Panc1 (cell line): ENCODE results near the gene ZNF443. TPM values are rescaled to one million over a fixed set of nuclear protein-coding genes. Genes with fewer than 3 reads are reported as not detected.
A peak's percentile ranks its signal among the peaks of the same experiment; 100 is the strongest.

Experiments
- ATAC-seq: fragments of 200-7000 bp; cut with Tn5 transposase; 2 replicates; pipeline ENCODE4 v1.9.1; 2020; ENCODE audit warnings: mild to moderate bottlenecking, moderate library complexity
- BruUV-seq: library from RNA; stranded (reverse); fragments of 400-500 nt; replicated peaks from 2 replicates; lab custom pipeline; 2021; lab: Mats Ljungman, UMichigan
- CTCF ChIA-PET: fragments of 300-600 bp; sonication (Branson Sonifier 250); formaldehyde crosslinking; loops from one replicate; lab custom pipeline; 2022; ENCODE audit warnings: antibody characterized with exemption; lab: Charles Lee
- POLR2A ChIA-PET: fragments of 300-600 bp; sonication (Branson Sonifier 250); formaldehyde crosslinking; loops from one replicate; lab custom pipeline; 2022; ENCODE audit warnings: antibody characterized with exemption; lab: Charles Lee
- DNase-seq: peaks from one replicate; pipeline ENCODE4 v3.0.0-alpha.2; 2010; ENCODE audit warnings: low read depth, low spot score
- H3K27ac ChIP-seq: 2 replicates; pipeline ENCODE4 v1.5.1; 2011; ENCODE audit warnings: mild to moderate bottlenecking, low read length, inconsistent platforms
- H3K27me3 ChIP-seq: fragments of 200-500 bp; sonication (Bioruptor generic); 2 replicates; pipeline ENCODE4 v1.6.0; 2014; ENCODE audit warnings: low read length, inconsistent platforms; ENCODE audit not compliant: control insufficient read depth, insufficient read depth
- H3K36me3 ChIP-seq: fragments of 200-500 bp; sonication (Bioruptor generic); 2 replicates; pipeline ENCODE4 v1.5.1; 2014; ENCODE audit warnings: inconsistent platforms, mild to moderate bottlenecking, low read length, moderate library complexity; ENCODE audit not compliant: control insufficient read depth, insufficient read depth
- H3K4me1 ChIP-seq: 2 replicates; pipeline ENCODE4 v1.5.1; 2011; ENCODE audit warnings: inconsistent platforms, mild to moderate bottlenecking, low read length, moderate library complexity; ENCODE audit not compliant: control insufficient read depth, insufficient read depth
- H3K4me3 ChIP-seq, 2 experiments: 2 replicates each; pipeline ENCODE4 v1.5.1; 2011 to 2012; ENCODE audit warnings: low read depth in 2 of 2, low read length in 2 of 2, mild to moderate bottlenecking in 2 of 2, inconsistent platforms in 1 of 2, moderate library complexity in 1 of 2
- H3K9me3 ChIP-seq: fragments of 200-500 bp; sonication (Bioruptor generic); 2 replicates; pipeline ENCODE4 v1.5.1; 2014; ENCODE audit warnings: low read depth, mild to moderate bottlenecking, inconsistent platforms, low read length, moderate library complexity; ENCODE audit not compliant: control insufficient read depth, insufficient read depth
- POLR2AphosphoS5 ChIP-seq: IDR thresholded peaks from 2 replicates; pipeline ENCODE4 v1.6.1; 2012; ENCODE audit warnings: mild to moderate bottlenecking, low read depth, low read length, moderate library complexity
- REST ChIP-seq, 2 experiments: IDR thresholded peaks; 2 replicates each; pipeline ENCODE4 v1.6.1; 2011 to 2012; ENCODE audit warnings: low read depth in 2 of 2, control low read depth in 1 of 2, low read length in 1 of 2, mild to moderate bottlenecking in 1 of 2, moderate library complexity in 1 of 2; ENCODE audit not compliant: insufficient read depth in 1 of 2
- SIN3A ChIP-seq: IDR thresholded peaks from 2 replicates; pipeline ENCODE4 v1.6.1; 2012; ENCODE audit warnings: low read depth, mild to moderate bottlenecking, low read length, moderate library complexity, borderline replicate concordance; ENCODE audit not compliant: insufficient read depth
- TCF7L2 ChIP-seq: IDR thresholded peaks from 2 replicates; pipeline ENCODE4 v1.6.1; 2011; ENCODE audit warnings: mild to moderate bottlenecking, low read depth, low read length, inconsistent platforms
- in situ Hi-C: cut with HindIII; loops from 2 replicates; pipeline ENCODE4 v1.10.0; 2016; ENCODE audit warnings: low sequenced_read_pairs, low pct_unique_long_range_greater_than_20kb
- intact Hi-C: fragments of 100-400 bp; cut with micrococcal nuclease; formaldehyde crosslinking; loops from one replicate; pipeline ENCODE4 v1.10.0; 2022; ENCODE audit not compliant: unreplicated experiment
- total RNA-seq: library from RNA; stranded (reverse); gene quantifications from one replicate; pipeline ENCODE4 v1.2.1, GENCODE V29; 2021; ENCODE audit not compliant: unreplicated experiment
- TF ChIP-seq, protein P1 (sequence below): fragments of 450-650 bp; IDR thresholded peaks from 2 replicates; pipeline ENCODE4 v1.5.1; 2017; ENCODE audit warnings: mild to moderate bottlenecking

ZNF443 gene
- total RNA-seq, 1 experiment from 2014 or later = 6.0 TPM

DNA sequence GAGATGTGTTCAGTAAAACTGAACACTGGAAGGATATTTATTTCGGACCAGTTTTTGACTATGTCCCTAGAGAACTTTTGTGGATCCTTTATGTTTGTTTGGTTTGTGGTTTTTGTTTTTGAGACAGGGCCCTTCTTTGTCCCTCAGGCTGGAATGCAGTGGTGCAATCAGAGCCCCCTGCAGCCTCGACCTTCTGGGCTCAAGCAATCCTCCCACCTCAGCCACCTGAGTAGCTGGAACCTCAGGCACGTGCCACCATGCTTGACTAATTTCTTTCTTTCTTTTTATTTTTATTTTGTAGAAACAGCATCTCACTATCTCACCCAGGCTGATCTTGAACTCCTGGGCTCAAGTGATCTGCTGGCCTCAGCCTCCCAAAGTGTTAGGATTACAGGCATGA lies 44.8 kb upstream of the ZNF443 start:
- POLR2A ChIA-PET = no interaction called here
- no peak overlapping the region for H3K27ac ChIP-seq
- CTCF ChIA-PET = no interaction called here

DNA sequence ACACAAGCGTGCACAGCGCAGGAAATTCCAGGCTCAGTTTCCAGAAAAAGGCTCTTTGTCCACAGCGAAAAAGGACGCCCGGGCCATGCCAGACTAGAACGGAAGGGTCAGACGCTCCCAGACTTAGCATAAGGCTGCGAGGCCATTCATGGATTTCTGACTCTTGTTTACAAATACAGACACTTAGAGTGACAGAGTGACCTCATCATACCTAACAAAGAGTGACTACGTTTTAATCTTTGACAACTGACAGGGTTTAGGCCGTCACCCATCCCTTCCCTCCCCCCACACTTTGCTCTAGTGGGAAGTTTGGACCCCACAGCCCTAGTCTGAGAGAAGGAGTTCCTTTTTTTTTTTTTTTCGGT lies 44.2 kb upstream of the ZNF443 start:
- peak; percentile 77 for ATAC-seq
- no TSS peak for BruUV-seq
- H3K4me1 ChIP-seq = peaks cover 8% of the 10 kb centered on the region; the same call in 1 of the 2 replicates
- in situ Hi-C loops = no loop called here
- no peaks in the 10 kb centered on the region for H3K36me3 ChIP-seq
- POLR2A ChIA-PET = no interaction called here
- peak overlapping the region; percentile 70 for H3K27ac ChIP-seq
- H3K27me3 ChIP-seq = no peaks in the 10 kb centered on the region
- H3K4me3 ChIP-seq = peak overlapping the region; percentile 80 to 89
- no peaks in the 10 kb centered on the region for H3K9me3 ChIP-seq
- DNase-seq = no peak
- CTCF ChIA-PET = no interaction called here
- intact Hi-C loops = no loop called here
- TF ChIP-seq, protein P1, sequence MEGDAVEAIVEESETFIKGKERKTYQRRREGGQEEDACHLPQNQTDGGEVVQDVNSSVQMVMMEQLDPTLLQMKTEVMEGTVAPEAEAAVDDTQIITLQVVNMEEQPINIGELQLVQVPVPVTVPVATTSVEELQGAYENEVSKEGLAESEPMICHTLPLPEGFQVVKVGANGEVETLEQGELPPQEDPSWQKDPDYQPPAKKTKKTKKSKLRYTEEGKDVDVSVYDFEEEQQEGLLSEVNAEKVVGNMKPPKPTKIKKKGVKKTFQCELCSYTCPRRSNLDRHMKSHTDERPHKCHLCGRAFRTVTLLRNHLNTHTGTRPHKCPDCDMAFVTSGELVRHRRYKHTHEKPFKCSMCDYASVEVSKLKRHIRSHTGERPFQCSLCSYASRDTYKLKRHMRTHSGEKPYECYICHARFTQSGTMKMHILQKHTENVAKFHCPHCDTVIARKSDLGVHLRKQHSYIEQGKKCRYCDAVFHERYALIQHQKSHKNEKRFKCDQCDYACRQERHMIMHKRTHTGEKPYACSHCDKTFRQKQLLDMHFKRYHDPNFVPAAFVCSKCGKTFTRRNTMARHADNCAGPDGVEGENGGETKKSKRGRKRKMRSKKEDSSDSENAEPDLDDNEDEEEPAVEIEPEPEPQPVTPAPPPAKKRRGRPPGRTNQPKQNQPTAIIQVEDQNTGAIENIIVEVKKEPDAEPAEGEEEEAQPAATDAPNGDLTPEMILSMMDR = no peak
- TF ChIP-seq TCF7L2 = no peak
- no peak for TF ChIP-seq SIN3A
- no peak for TF ChIP-seq POLR2AphosphoS5
- no peak for TF ChIP-seq REST (IDR thresholded peaks at IDR 0.05; ENCODE audit: insufficient read depth in 1 of 2, low read depth in 2 of 2, low read length in 1 of 2)

More for the DNA sequence above, 44.8 kb upstream of the ZNF443 start:
- no peaks in the 10 kb centered on the region for H3K36me3 ChIP-seq
- no peaks in the 10 kb centered on the region for H3K9me3 ChIP-seq
- peaks cover 8% of the 10 kb centered on the region; the same call in 1 of the 2 replicates for H3K4me1 ChIP-seq
- TF ChIP-seq REST (IDR thresholded peaks at IDR 0.05; ENCODE audit: insufficient read depth in 1 of 2, low read depth in 2 of 2, low read length in 1 of 2) = no peak
- TF ChIP-seq, protein P1 = no peak
- TF ChIP-seq TCF7L2 = no peak
- TF ChIP-seq SIN3A = no peak
- no peak for TF ChIP-seq POLR2AphosphoS5
- intact Hi-C loops (no loop called here), in situ Hi-C loops (no loop called here)
- DNase-seq (no peak), ATAC-seq (no peak)
- BruUV-seq = no TSS peak
- H3K4me3 ChIP-seq = no peak overlapping the region
- H3K27me3 ChIP-seq = no peaks in the 10 kb centered on the region
